NCI-H524 treated with DMSO at 0.1 percent for 48 hours (cell line): Measurements from ENCODE around the gene SPDYE11.
"Not testable (repeated sequence)": the region's sequence is repeated elsewhere in the genome, so short reads cannot be mapped to it uniquely, and the experiment has no call there.

Source experiments
- DNase-seq: peaks from one replicate; lab custom pipeline; 2025; lab: John Stamatoyannopoulos, UW

The SPDYE11 gene

GRCh38 chr7:73057811-73058210 is at the start of gene SPDYE11:
TSS of gene SPDYE11 (minus strand) at chr7:73057911. CDS start at chr7:73056111, 1,800 bp downstream.
- not testable (repeated sequence) for DNase-seq

GRCh38 chr7:73085938-73086337 is 28.2 kb upstream of the SPDYE11 start, which contains the start of gene SPDYE9:
TSS of gene SPDYE9 (minus strand) at chr7:73086038. CDS start at chr7:73084238, 1,800 bp downstream.
- not testable (repeated sequence) for DNase-seq

DNA sequence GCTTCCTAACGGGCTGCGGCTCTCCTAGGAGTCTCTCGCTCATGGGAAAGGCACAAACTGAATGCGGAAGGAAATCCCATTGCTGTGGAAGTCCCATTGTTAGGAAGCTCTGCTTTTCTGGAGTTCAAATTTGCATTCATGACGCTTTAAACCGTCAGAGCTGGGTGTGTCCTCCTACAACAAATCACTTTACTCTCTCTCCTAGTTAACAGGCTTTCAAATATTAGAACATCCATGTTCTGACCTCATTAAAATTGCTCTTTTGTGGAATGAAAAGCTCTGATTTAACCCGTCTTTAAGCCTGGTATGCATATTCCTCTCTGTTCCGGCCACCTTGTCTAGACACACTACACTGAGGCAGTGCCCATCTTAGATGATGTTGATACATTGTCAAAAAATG is 28.0 kb downstream of the SPDYE11 start, which contains the start of gene SPDYE8:
SPDYE8 (minus strand) TSS at position 101 of the 400 bp plus-strand sequence. CDS start 1,800 bp downstream, outside the sequence.
- DNase-seq, result not testable (repeated sequence)

DNA sequence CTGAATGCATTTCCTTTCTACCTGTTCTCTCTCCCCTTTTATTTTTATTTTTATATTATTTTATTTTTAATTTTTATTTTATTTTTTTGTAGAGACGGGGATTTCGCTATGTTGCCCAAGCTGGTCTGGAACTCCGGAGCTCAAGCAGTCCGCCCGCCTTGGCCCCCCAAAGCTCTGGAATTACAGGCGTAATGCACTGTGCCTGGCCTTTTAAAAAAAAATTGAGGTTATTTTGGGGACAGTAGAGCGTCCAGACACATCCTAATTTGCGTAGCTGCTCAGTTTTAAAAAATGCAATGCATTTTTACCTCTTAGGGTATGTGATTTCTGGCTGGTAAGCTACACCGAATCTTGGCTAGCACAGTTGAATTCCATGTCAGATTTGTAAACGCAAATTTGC is 51.2 kb downstream of the SPDYE11 start:
- not testable (repeated sequence) for DNase-seq

DNA sequence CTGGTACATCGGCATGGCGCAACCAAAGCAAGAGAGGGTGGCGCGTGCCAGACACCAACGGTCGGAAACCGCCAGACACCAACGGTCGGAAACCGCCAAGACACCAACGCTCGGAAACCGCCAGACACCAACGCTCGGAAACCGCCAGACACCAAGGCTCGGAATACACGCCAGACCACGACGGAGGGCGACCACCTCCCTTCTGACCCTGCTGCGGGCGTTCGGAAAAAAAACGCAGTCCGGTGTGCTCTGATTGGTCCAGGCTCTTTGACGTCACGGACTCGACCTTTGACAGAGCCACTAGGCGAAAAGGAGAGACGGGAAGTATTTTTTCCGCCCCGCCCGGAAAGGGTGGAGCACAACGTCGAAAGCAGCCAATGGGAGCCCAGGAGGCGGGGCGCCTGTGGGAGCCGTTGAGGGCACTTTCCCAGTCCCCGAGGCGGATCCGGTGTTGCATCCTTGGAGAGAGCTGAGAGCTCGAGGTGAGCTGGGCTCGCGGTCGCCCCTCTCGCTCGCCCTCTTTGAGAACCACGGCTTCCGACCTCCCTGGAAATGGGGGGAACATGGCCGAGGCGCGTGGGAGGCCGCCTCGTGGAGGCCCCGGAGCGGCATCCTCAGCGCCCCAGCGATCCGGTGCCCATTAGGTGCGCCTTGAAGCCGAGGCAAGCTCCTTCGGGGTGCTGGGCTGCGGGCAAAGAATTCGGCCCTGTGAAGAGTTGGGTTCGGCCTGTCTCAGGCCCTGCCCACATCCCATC is 51.8 kb downstream of the SPDYE11 start:
- not testable (repeated sequence) for DNase-seq

- not testable (repeated sequence) for DNase-seq
These were observed 52.4 kb downstream of the SPDYE11 start for GRCh38 chr7:73005356-73005692.

GRCh38 chr7:72997887-72998468 is 59.7 kb downstream of the SPDYE11 start:
- not testable (repeated sequence) for DNase-seq
